ENCODE results near the gene SCARB1.

The SCARB1 gene

DNA sequence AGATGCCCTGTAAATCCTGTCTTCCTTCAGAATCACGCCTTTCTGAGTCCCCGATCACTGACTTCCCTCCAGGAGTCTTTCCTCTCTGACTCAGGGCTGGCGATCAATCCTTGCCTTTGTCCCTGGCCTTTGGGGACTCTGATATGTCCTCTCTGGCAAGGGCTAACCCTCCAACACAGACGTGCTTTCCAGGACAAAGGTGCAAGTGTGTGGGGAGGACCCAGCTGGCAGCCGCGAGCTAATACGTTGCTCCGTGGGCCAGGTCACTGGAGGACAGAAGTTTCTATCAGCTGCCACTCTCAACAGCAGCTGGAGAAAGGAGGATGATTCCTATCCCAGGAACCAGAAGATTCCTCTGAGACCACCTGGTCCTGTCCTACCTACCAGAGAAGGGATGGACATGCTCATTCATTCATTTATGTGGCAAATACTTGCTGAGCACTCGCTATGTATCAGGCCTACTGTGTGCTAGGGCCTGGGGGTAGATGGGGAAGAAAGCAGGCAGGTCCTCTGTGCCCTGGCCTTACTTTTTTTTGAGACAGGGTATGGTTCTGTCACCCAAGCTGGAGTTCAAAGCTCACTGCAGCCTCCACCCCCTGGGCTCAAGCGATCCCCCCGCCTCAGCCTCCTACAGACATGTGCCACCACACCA is 8.5 kb upstream of the SCARB1 start:
- TF ChIP-seq, protein P1, sequence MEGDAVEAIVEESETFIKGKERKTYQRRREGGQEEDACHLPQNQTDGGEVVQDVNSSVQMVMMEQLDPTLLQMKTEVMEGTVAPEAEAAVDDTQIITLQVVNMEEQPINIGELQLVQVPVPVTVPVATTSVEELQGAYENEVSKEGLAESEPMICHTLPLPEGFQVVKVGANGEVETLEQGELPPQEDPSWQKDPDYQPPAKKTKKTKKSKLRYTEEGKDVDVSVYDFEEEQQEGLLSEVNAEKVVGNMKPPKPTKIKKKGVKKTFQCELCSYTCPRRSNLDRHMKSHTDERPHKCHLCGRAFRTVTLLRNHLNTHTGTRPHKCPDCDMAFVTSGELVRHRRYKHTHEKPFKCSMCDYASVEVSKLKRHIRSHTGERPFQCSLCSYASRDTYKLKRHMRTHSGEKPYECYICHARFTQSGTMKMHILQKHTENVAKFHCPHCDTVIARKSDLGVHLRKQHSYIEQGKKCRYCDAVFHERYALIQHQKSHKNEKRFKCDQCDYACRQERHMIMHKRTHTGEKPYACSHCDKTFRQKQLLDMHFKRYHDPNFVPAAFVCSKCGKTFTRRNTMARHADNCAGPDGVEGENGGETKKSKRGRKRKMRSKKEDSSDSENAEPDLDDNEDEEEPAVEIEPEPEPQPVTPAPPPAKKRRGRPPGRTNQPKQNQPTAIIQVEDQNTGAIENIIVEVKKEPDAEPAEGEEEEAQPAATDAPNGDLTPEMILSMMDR (IDR thresholded peaks at IDR 0.05; ENCODE audit: low read depth, low read length, missing control alignments), result no peak
- no peak overlapping the region for H3K4me3 ChIP-seq (ENCODE audit: low read depth, low read length)
- DNase-seq (ENCODE audit: low read depth), result no peak

DNA sequence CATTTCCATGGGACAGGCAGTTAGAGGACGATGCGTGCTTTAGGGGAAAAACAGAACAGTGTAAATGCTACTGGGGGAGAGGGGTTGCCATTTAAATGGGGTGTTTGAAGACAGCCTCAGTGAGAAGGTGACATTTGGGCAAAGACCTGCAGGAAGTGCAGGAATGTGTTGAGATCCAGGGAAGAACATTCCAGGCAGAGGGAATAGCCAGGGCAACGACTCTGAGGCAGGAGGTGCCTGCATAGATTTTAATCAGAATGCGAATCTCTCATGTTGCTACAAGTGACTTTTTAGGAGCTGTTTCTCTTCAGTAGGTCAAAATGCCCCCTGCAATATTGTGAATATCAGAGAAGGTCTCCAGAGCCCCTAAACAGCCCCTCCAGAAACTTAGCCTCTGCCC is 7.6 kb upstream of the SCARB1 start:
- no peak overlapping the region for H3K4me3 ChIP-seq (ENCODE audit: low read depth, low read length)
- TF ChIP-seq, protein P1 (IDR thresholded peaks at IDR 0.05; ENCODE audit: low read depth, low read length, missing control alignments), result no peak
- DNase-seq (ENCODE audit: low read depth), result no peak

DNA sequence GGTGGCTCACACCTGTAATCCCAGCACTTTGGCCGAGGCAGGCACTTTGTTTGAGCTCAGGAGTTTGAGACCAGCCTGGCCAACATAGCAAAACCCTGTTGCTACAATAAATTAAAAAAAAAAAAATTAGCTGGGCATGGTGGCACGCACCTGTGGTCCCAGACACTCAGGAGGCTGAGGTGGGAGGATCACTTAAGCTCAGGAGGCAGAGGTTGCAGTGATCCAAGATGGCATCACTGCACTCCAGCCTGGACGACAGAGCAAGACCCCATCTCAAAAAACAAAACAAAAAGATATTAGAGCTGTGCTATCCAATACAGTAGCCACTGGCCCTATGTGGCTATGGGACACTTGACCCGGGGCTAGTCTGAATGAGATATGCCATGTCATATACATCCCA is 6.9 kb upstream of the SCARB1 start:
- DNase-seq (ENCODE audit: low read depth), result no peak

DNA sequence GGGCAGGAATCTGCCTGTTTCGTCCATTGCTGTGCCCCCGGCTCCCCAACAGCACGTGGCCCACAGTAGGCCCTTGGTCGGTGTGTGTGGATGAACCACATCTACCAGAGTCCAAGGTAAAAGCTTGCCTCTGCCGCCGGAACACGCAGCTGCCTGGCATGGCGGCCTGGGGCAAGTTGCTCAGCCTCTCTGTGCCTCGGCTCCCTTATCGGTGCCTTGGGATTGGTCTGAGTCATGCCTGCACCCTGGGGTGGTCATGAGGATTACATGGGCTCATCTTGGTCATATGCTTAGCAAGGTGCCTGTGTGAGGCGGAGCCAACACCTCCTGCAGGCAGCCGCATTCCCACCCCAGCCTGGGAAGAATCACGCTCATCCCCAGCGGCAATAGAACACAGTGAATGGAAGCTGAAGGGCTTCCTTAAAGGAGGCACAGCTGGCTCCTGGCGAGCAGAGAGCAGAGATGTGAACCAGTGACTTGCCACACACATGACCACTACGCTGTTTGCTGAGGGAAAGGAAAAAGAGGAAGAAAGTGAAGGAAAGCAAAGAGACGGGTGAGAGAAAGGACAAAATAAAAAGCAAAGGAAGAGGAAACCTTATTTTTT is 5.5 kb upstream of the SCARB1 start:
- no peak for DNase-seq (ENCODE audit: low read depth)
- H3K4me3 ChIP-seq (ENCODE audit: low read depth, low read length), result no peak overlapping the region
- TF ChIP-seq, protein P1 (IDR thresholded peaks at IDR 0.05; ENCODE audit: low read depth, low read length, missing control alignments), result no peak

More for the DNA sequence above, 6.9 kb upstream of the SCARB1 start:
- TF ChIP-seq, protein P1 (IDR thresholded peaks at IDR 0.05; ENCODE audit: low read depth, low read length, missing control alignments), result no peak
- H3K4me3 ChIP-seq (ENCODE audit: low read depth, low read length), result no peak overlapping the region

DNA sequence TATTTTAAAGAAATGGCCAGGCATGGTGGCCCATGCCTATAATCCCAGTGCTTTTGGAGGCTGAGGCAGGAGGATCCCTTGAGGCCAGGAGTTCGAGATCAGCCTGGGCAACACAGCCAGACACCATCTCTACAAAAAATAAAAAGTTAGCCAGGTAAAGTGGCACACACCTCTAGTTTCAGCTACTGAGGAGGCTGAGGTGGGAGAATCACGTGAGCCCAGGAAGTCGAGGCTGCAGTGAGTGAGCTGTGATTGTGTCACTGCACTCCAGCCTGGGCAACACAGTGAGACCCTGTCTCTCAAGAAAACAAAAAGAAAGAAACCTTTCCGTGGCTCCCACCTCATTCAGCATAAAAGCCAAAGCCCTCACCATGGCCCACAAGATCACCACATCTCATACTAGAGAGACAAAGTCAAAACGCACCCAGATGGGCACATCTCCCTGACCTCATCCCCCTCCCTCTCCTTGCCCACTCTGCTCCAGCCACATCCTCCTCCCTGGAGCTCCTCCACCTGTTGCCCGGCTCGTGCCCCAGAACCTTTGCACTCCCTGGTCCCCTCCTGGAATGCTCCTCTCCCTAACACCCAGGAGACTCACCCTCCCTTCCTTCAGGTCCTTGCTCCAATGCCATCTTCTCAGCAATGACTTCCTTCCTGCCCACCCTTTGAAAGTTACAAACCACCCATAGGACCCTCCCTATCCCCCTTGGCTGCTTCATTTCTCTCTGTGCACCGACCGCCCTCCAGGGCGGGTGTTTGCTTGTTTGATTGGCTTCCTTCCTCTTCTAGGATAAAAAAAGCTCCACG is 4.8 kb upstream of the SCARB1 start:
- H3K4me3 ChIP-seq (ENCODE audit: low read depth, low read length), result no peak overlapping the region
- TF ChIP-seq, protein P1 (IDR thresholded peaks at IDR 0.05; ENCODE audit: low read depth, low read length, missing control alignments), result no peak
- no peak for DNase-seq (ENCODE audit: low read depth)

DNA sequence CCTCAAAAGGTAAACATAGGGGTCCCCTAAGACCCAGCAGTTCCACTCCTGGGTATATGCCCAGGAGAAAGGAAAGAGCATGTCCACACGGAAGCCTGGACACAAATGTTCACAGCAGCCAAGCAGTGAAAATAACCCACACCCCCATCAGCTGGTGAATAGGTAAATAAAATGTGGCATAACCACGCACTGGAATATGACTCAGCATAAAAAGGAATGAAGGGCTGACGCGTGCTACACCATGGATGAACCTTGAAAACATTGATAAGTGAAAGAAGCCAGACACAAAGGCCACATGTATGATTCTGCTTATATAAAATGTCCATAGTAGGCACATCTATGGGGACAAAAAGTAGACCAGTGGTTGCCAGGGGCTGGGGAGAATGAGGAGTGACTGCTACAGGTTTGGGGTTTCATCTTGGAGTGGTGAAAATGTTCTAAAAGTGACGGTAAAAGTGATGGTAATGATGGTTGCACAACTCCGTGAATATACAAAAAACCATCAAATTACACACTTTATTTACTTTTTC is 3.8 kb upstream of the SCARB1 start:
- no peak overlapping the region for H3K4me3 ChIP-seq (ENCODE audit: low read depth, low read length)
- TF ChIP-seq, protein P1 (IDR thresholded peaks at IDR 0.05; ENCODE audit: low read depth, low read length, missing control alignments), result no peak
- DNase-seq (ENCODE audit: low read depth), result no peak
